Measurements from ENCODE around the gene CLHC1. TPM values are rescaled to one million over a fixed set of nuclear protein-coding genes. Genes with fewer than 3 reads are reported as not detected.

CLHC1 gene
- total RNA-seq, 1 experiment from 2014 or later: 9.2 TPM

Other genes starting within 250 kb of the CLHC1 start
- gene RTN4, start 181.8 kb downstream of the CLHC1 start, total RNA-seq (2021): 200 and 205 TPM in 2 replicates
- 1,367 and 1,415 TPM in 2 replicates for gene RPS27A, start 395 bp upstream of the CLHC1 start, total RNA-seq (2021)
- 35.6 and 36.4 TPM in 2 replicates for gene MTIF2, start 36.9 kb upstream of the CLHC1 start, total RNA-seq (2021)
- gene CCDC88A, start 187.6 kb upstream of the CLHC1 start, total RNA-seq (2021): 87.5 and 91.8 TPM in 2 replicates

All from H9 (cell line).